Measurements from ENCODE around the gene STOX2.

STOX2 gene

GRCh38 chr4:183905081-183905592 lies at the start of gene STOX2:
STOX2 (plus strand) TSS chr4:183905307; CDS start chr4:183906791, 1,484 bp downstream.
- no peak for DNase-seq (ENCODE audit: low read depth)

DNA sequence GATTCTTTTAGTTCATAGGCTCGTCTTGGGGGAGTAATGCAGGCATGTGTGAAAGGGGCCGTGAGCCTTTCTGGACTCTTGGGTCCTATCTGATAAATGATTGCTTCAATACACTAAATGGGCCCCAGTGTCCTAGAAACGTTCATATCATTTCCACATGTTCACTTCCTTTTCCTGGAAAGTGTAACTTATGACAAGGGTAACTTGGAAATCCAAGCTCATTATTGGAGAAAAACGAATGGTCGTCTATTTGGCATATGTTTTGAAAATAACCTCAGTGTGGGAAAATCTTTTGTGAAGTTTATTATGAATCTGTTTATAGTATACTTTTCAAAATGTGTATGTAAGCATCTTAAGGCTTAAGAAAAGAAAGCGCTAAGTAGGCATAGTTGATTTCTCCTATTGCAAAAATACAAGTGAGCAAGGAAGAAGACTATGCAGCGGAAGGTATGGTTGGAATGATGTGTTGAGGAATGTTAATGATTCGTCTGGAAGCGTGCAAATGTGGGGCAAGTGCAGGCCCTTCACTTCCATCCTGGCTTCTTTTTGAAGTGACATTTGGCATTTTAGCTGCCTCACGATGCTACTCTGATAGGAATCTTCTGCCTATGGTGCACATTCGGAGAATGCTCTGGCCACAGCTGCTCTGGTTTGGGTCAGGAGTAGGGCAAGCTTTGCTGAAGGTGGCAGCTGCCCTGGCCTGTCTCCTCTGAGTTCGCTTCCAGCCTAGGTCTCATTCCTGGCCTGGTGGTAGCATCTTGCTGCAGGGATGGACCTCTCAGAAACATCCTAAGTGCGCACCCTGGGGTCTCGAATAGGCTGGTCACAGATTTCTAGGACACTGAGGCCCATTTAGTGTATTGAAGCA lies 49.5 kb upstream of the STOX2 start:
- no peak for DNase-seq (ENCODE audit: low read depth)

DNA sequence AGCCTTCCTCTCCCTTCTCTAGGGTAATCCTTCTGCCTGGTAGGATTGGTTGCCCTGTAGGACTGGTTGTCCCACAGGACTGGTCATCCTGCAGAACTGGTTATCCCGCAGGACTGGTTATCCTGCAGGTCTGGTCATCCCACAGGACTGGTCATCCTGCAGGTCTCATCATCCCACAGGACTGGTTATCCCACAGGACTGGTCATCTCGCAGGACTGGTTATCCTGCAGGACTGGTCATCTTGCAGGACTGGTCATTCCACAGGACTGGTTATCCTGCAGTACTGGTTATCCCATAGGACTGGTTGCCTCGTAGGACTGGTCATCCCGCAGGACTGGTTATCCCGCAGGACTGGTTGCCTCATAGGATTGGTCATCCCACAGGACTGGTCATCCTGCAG lies 48.1 kb upstream of the STOX2 start:
- DNase-seq (ENCODE audit: low read depth), result no peak

DNA sequence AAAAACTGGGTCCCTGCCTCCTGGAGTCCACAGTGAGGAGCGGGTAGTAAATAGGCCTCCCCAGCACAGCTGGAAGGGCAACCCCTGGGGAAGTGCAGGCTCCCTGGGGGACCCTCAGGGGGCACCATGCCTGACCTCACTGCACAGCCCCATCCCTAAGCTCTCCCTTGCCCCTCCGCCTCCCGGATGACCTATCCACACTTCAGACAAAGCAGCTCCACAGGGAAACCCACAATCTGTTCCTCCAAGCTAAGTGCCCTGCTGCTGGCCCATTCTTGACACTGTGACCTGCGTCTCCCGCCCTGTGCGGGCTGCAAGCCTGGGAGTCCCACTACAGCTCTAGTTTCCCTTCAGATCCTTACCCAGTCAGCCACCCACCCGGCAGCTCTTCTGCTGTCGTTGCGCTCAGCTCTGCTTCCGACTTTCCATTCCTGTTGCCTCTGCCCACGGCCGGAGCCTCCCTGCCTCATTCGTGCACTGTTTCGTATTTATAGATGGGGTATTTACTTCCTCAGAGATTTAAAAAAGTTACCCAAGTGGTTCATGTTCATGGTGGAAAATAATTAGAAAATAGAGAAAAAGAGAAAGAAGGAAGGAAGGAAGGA lies 47.0 kb upstream of the STOX2 start:
- DNase-seq (ENCODE audit: low read depth), result no peak

GRCh38 chr4:183860119-183860518 lies 45.0 kb upstream of the STOX2 start:
- DNase-seq (ENCODE audit: low read depth), result no peak

DNA sequence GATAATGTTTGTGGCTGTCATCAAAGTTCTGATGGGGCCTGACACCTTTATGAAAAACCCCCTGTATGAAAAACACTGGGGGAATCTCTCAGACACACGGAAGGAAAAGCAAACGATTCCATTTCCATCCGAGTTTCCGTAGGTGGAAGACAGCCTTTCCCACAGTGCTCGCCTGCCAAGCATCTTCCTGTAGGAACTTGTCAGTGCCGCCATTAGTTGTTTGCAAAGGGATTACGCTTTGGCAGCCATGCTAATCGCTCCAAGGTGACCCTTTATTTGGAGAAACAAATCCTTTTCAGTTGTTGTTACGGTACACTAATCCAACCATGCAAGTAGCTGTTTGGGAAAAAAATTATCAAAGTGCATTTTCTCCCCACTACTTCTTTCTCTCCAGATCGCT lies 44.4 kb upstream of the STOX2 start:
- DNase-seq (ENCODE audit: low read depth), result no peak

DNA sequence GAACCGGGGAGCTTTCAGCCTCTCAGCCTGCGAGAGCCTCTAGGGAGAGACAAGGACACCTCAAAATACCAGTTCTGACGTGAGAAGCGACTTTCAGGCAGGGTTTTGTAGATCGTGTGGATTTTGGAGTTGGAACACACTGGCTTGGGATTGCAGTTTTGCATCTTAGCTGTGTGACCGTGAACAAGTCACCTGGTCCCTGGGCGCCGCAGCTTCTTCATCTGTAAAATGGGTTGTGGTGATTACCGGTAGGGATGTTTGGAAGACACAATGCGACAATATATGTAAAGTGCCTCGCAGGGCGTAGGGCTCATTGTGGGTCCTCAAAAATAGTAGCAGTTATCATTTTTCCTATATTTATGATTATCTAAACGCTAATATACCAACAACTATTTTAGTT lies 43.7 kb upstream of the STOX2 start:
- DNase-seq (ENCODE audit: low read depth), result no peak

DNA sequence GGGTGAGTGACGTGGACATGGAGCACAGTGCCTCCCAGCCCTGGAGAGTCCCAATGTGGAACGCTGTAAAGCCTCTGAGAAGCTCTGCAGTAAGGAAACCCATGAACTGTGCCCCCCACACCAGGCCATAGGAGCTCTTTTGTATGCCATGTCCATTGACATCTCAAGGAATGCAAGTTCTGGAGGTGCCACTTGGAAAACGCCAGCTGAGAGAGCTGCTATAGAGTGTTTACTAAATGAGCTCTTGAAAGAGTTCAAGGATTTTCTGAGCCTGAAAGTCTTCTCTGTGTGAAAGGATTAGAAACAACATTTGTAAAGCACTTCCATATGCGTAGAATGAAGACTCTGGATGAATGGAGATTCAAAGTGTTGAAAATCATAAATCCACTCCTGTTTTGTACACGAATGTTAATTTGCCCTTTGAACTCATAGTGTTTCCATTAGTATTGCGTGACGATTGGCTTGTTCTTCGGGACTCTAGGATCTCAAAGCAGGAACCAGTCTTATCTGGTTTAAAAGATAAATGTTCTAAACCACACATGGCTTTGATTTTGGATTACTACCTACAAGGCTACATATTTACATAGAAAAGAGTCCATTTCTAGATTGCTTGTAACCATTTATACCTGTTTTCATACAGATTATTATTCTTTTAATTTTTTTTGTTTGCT lies 41.8 kb upstream of the STOX2 start:
- no peak for DNase-seq (ENCODE audit: low read depth)

- DNase-seq (ENCODE audit: low read depth), result no peak
These were observed 37.9 kb upstream of the STOX2 start for GRCh38 chr4:183867247-183867646.

- DNase-seq (ENCODE audit: low read depth), result no peak
These were observed 34.1 kb upstream of the STOX2 start for GRCh38 chr4:183870997-183871396.

- no peak for DNase-seq (ENCODE audit: low read depth)
These were observed 33.5 kb upstream of the STOX2 start for GRCh38 chr4:183871581-183871980.

GRCh38 chr4:183872531-183872930 lies 32.6 kb upstream of the STOX2 start:
- no peak for DNase-seq (ENCODE audit: low read depth)

GRCh38 chr4:183873409-183874185 lies 31.5 kb upstream of the STOX2 start:
- DNase-seq (ENCODE audit: low read depth), result no peak

DNA sequence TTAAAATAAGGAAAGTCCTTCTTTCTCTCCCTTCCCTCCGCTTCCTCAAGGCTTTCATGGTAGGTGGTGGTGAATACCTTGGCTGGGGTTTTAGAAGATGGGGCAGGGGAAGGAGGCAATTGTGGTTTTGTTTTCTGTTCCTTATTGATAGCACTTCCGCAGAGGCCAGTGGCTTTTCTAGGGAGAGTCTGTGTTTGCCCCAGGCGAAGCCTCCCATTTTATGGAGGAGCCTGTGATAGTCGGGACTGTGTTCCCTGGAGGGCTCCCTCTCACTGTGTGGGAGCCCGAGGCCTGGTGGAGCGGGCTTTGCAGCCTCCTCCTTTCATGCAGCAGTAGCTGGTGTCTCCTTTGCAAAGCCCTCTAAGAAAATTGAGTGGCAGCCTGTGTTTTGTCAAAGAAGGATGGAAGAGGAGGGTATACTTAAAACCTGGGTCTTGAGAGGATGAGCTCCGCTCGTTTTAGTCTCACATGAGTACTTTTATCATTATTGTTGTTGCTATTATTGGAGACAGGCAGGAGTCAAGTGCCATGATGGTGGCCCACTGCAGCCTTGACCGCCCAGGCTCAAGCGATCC lies 29.8 kb upstream of the STOX2 start:
- no peak for DNase-seq (ENCODE audit: low read depth)

GRCh38 chr4:183876268-183876934 lies 28.7 kb upstream of the STOX2 start:
- DNase-seq (ENCODE audit: low read depth), result no peak

DNA sequence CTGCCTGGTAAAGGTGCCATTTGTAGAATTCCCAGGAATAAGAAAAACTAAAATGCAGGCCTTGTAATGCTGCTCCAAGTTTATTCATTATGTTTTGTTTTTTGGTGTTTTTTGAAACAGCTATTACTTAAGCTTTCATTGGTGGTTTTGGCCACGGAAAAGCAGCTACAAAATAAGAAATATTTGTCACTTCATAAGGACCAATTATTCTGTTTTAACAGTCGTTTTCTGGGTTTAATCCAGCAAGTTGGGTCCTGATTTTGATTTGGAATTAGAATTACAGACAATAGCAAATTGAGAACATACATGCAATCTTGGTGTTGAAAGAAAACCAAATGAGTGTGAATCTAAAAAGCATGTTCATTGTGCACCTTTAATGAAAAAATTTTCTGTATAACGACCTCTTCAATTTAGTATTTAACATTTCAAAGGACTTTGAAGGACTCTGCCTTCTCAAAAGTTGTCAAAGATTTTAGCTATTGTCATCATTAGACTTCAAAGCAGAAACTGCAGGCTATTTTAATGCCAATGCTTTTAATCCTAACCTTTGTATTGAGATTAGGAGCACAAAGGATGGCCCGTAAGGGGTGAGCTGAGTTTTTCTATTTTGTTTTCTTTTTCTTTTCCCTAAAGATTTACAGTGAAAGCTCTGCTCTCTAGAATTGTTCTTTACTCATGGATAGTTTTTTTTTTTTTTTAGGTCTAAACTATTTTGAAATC lies 26.7 kb upstream of the STOX2 start:
- no peak for DNase-seq (ENCODE audit: low read depth)

DNA sequence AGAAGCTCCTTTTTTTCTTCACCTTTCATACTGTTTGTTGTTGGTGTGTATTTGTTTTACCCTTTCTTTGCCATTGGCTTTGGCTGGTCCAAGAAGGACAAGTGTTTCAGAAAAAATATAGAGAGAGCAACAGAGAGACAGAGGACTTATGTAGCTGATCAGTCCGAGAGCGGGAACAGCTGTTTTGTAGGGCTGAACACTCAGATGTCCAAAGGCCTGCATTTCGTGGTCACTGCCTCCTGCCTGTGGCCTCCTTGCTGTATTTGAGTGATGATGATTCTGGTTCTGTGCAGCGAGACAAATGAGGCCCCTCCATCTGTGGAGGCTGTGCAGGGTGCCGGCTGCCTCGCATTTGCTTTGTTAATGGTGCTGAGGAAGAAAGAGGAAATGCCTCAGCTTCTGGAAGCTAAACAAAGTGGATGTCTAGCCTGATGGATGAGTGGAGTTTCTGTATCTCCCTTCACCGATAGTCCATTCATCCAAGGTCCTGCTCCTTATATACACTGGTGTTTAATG lies 19.8 kb upstream of the STOX2 start:
- no peak for DNase-seq (ENCODE audit: low read depth)

- no peak for DNase-seq (ENCODE audit: low read depth)
These were observed 17.8 kb upstream of the STOX2 start for GRCh38 chr4:183887351-183887750.

- no peak for DNase-seq (ENCODE audit: low read depth)
These were observed 16.5 kb upstream of the STOX2 start for GRCh38 chr4:183888564-183888963.

DNA sequence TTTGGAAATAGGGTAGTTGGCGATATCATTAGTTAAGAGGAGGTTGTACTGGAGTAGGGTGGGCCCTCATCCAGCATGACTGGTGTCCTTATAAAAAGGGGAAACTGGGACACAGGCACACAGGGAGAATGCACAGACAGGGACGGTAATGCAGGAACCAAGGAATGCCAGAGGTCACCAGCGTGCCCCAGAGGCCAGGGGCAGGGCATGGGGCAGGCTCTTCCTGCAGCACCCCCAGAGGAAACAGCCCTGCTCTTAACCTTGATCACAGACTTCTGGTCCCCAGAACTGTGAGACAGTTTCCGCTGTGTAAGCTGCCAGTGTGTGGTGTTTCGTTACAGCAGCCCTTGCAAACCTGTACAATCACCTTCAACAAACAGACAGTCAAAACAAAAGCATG lies 15.9 kb upstream of the STOX2 start:
- no peak for DNase-seq (ENCODE audit: low read depth)
